Erythroblast (primary cell): ENCODE results near the gene RNU6-8.

Experiments
- GATA1 ChIP-seq: IDR thresholded peaks from 2 replicates; pipeline ENCODE4 v1.6.1; 2011; ENCODE audit warnings: low read depth, mild to moderate bottlenecking, control low read depth, low read length, moderate library complexity
- POLR2A ChIP-seq: IDR thresholded peaks from 2 replicates; pipeline ENCODE4 v1.6.1; 2011; ENCODE audit warnings: mild to moderate bottlenecking, low read length

DNA sequence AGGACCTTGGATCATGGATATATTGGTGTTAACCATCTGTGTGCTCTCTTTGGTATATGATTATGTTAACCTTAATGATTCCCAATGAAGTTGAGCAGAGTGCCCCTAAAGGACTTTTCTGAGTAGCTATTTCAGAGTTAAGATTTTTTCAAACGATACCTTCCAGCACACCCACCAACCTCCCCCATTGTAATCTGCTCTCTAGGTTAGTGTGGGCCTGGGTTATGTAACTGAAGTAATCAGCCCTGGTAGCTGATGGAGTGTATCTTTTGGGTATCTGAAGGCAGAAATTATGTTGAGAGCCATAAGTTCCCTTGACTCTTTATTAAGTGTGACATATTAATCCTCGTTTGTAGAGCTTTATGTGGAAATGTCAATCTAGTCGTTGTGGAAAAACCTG, 47.6 kb upstream of the RNU6-8 start:
- TF ChIP-seq POLR2A = no peak
- no peak for TF ChIP-seq GATA1
